Thoracic aorta (tissue), 2 donors: ENCODE measurements around the gene KHK. TPM values are rescaled to one million over a fixed set of nuclear protein-coding genes. Genes with fewer than 3 reads are reported as not detected.
A peak's percentile ranks its signal among the peaks of the same experiment; 100 is the strongest.

Experiments
- ATAC-seq: fragments of 150-250 bp; one replicate; pipeline ENCODE4 v1.8.0; 2017; ENCODE audit warnings: low read depth; ENCODE audit not compliant: insufficient number of reproducible peaks, low FRiP score
- DNase-seq: peaks from one replicate; pipeline ENCODE4 v3.0.0-alpha.2; 2020; ENCODE audit warnings: low spot score
- H3K27ac ChIP-seq, 2 donors: fragments of 200-600 bp; sonication (generic); 1 replicate in 1 of 2; 2 replicates in 1 of 2; pipeline ENCODE4 v1.5.1; 2016; ENCODE audit warnings: mild to moderate bottlenecking in 2 of 2, moderate library complexity in 2 of 2
- H3K27me3 ChIP-seq: fragments of 200-600 bp; sonication (generic); replicated peaks from 2 replicates; pipeline ENCODE4 v1.6.0; 2016; ENCODE audit warnings: mild to moderate bottlenecking; ENCODE audit not compliant: insufficient read depth
- H3K36me3 ChIP-seq: fragments of 200-600 bp; sonication (generic); one replicate; pipeline ENCODE4 v1.5.1; 2016
- H3K4me1 ChIP-seq, 2 donors: fragments of 200-600 bp; sonication (generic); 1 replicate in 1 of 2; 2 replicates in 1 of 2; pipeline versions ENCODE4 v1.5.1 to v1.6.0; 2016; ENCODE audit warnings: low read depth in 2 of 2, mild to moderate bottlenecking in 1 of 2; ENCODE audit not compliant: control insufficient read depth in 1 of 2
- H3K4me3 ChIP-seq: fragments of 200-600 bp; sonication (generic); 2 replicates; pipeline ENCODE4 v1.5.1; 2016; ENCODE audit warnings: mild to moderate bottlenecking
- H3K9me3 ChIP-seq: fragments of 200-600 bp; sonication (generic); 2 replicates; pipeline ENCODE4 v1.5.1; 2016
- total RNA-seq, 2 donors: library from RNA; depleted of rRNA; stranded (reverse); fragments of >200 nt; gene quantifications; one replicate each; pipeline versions ENCODE4 v1.1.0 to v1.2.3, GENCODE V29; 2016
- TF ChIP-seq, protein P1 (sequence below): fragments of 200-600 bp; sonication (generic); IDR thresholded peaks from one replicate; pipeline ENCODE4 v1.5.1; 2019; ENCODE audit warnings: antibody characterized with exemption

KHK gene
- 1 to 10 TPM; 1.5 to 2.6 TPM for total RNA-seq

GRCh38 chr2:27086724-27087593 lies at the start of gene KHK:
TSS of gene KHK (plus strand) at chr2:27086772. CDS start at chr2:27087260, 488 bp downstream.
- Histone ChIP-seq H3K4me1 (peaks cover 15 to 50% of the 10 kb centered on the region in 2 donors), H3K27me3 (no peaks in the 10 kb centered on the region), H3K27ac (peak within 1 kb of the TSS; percentile 80 to 87), H3K9me3 (no peaks in the 10 kb centered on the region), H3K4me3 (peak within 1 kb of the TSS; percentile 83), H3K36me3 (peaks cover 12% of the 10 kb centered on the region)
- DNase-seq: no peak
- ATAC-seq: no peak
- TF ChIP-seq, protein P1, sequence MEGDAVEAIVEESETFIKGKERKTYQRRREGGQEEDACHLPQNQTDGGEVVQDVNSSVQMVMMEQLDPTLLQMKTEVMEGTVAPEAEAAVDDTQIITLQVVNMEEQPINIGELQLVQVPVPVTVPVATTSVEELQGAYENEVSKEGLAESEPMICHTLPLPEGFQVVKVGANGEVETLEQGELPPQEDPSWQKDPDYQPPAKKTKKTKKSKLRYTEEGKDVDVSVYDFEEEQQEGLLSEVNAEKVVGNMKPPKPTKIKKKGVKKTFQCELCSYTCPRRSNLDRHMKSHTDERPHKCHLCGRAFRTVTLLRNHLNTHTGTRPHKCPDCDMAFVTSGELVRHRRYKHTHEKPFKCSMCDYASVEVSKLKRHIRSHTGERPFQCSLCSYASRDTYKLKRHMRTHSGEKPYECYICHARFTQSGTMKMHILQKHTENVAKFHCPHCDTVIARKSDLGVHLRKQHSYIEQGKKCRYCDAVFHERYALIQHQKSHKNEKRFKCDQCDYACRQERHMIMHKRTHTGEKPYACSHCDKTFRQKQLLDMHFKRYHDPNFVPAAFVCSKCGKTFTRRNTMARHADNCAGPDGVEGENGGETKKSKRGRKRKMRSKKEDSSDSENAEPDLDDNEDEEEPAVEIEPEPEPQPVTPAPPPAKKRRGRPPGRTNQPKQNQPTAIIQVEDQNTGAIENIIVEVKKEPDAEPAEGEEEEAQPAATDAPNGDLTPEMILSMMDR: no peak

DNA sequence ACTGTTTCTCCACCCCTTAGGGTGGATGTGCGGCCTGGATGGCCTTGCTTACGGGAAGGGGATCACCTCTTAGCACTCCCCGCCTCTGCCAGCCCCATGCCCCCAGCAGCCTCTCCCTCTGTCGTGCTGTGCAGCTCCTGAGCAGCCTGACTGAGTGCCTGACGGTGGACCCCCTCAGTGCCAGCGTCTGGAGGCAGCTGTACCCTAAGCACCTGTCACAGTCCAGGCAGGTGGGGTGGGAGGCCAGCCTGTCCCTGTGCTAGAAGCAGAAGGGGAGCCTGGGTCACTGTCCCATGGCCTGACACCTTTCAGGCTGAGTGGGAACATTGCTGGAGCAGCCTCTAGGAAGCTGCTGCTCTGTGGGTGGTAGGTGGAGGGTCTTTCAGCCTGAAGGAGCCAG lies 48.6 kb upstream of the KHK start:
- H3K27me3 ChIP-seq: no peaks in the 10 kb centered on the region
- DNase-seq (no peak), ATAC-seq (no peak)
- peaks cover 14 to 34% of the 10 kb centered on the region in 2 donors for H3K4me1 ChIP-seq
- no peak overlapping the region for H3K4me3 ChIP-seq
- no peak overlapping the region for H3K27ac ChIP-seq
- TF ChIP-seq, protein P1: no peak
- H3K36me3 ChIP-seq: peaks cover 66% of the 10 kb centered on the region
- no peaks in the 10 kb centered on the region for H3K9me3 ChIP-seq

GRCh38 chr2:27038631-27039339 lies 47.8 kb upstream of the KHK start:
- no peak for ATAC-seq
- no peak overlapping the region for H3K4me3 ChIP-seq
- H3K4me1 ChIP-seq: peaks cover 12 to 30% of the 10 kb centered on the region in 2 donors
- no peak for DNase-seq
- H3K36me3 ChIP-seq: peaks cover 66% of the 10 kb centered on the region
- H3K27me3 ChIP-seq: no peaks in the 10 kb centered on the region
- H3K27ac ChIP-seq: no peak overlapping the region
- TF ChIP-seq, protein P1: no peak
- H3K9me3 ChIP-seq: no peaks in the 10 kb centered on the region

GRCh38 chr2:27039426-27039825 lies 47.1 kb upstream of the KHK start:
- no peak overlapping the region for H3K27ac ChIP-seq
- H3K4me3 ChIP-seq: no peak overlapping the region
- no peak for DNase-seq
- H3K27me3 ChIP-seq: no peaks in the 10 kb centered on the region
- no peak for ATAC-seq
- H3K36me3 ChIP-seq: peaks cover 66% of the 10 kb centered on the region
- TF ChIP-seq, protein P1: no peak
- peaks cover 6 to 24% of the 10 kb centered on the region in 2 donors for H3K4me1 ChIP-seq
- H3K9me3 ChIP-seq: no peaks in the 10 kb centered on the region

GRCh38 chr2:27039871-27040270 lies 46.7 kb upstream of the KHK start:
- DNase-seq: no peak
- Histone ChIP-seq H3K36me3 (peaks cover 66% of the 10 kb centered on the region), H3K27me3 (no peaks in the 10 kb centered on the region), H3K27ac (no peak overlapping the region), H3K4me3 (no peak overlapping the region), H3K4me1 (peaks cover 4 to 19% of the 10 kb centered on the region in 2 donors), H3K9me3 (no peaks in the 10 kb centered on the region)
- ATAC-seq: no peak
- TF ChIP-seq, protein P1: no peak
